Ishikawa (cell line): ENCODE data around the gene DMBX1.

ENCODE experiments used
- EGR1 ChIP-seq: IDR thresholded peaks from 2 replicates; pipeline ENCODE4 v1.6.1; 2012
- EP300 ChIP-seq: IDR thresholded peaks from 2 replicates; pipeline ENCODE4 v1.6.1; 2012; ENCODE audit warnings: borderline replicate concordance
- RAD21 ChIP-seq: IDR thresholded peaks from 2 replicates; pipeline ENCODE4 v1.6.1; 2012; ENCODE audit warnings: low read depth
- TAF1 ChIP-seq: IDR thresholded peaks from 2 replicates; pipeline ENCODE4 v1.6.1; 2012; ENCODE audit warnings: low read depth, mild to moderate bottlenecking
- YY1 ChIP-seq: IDR thresholded peaks from 2 replicates; pipeline ENCODE4 v1.6.1; 2012; ENCODE audit warnings: low read depth
- TF ChIP-seq, protein P1 (sequence below): IDR thresholded peaks from 2 replicates; pipeline ENCODE4 v1.6.1; 2012; ENCODE audit warnings: low read depth, mild to moderate bottlenecking
- TF ChIP-seq, protein P2 (sequence below): IDR thresholded peaks from 2 replicates; pipeline ENCODE4 v1.6.1; 2012
- TF ChIP-seq, protein P3 (sequence below): IDR thresholded peaks from 2 replicates; pipeline ENCODE4 v1.6.1; 2012

DNA sequence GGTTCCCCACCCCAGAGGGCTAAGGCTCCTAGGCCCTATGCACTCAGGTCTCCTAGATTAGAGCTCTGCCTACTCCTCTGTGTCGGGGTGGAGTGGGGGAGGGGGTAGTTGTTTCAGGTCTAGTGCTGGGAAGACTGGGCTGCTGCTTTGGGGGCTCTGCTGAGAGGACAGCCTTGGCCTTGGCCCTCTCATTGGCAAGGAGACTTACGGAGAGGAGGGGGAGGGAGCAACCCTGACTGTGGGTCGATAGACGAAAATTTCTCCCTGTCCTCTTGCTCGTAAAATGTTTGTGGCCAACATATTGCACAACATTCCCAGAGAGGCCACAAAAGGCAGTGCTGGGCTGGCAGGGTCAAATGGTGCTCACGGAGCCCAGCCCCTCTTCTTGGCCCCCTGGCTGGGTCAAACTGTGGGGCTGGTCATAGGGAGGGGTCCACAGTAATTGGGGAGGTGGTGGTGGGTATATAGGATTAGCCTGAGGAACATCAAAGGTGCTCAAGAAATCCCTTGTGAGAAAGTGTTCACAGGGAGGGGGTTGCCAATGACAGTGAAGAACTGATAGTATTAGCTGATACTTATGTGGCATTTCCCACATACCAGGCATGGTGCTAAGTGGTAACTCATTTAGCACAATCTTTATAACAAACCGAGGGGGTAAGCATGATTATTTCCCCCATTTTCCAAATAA, 8.5 kb upstream of the DMBX1 start:
- TF ChIP-seq TAF1 (no peak), EP300 (no peak), RAD21 (no peak), YY1 (no peak), EGR1 (no peak)
- TF ChIP-seq, protein P1, sequence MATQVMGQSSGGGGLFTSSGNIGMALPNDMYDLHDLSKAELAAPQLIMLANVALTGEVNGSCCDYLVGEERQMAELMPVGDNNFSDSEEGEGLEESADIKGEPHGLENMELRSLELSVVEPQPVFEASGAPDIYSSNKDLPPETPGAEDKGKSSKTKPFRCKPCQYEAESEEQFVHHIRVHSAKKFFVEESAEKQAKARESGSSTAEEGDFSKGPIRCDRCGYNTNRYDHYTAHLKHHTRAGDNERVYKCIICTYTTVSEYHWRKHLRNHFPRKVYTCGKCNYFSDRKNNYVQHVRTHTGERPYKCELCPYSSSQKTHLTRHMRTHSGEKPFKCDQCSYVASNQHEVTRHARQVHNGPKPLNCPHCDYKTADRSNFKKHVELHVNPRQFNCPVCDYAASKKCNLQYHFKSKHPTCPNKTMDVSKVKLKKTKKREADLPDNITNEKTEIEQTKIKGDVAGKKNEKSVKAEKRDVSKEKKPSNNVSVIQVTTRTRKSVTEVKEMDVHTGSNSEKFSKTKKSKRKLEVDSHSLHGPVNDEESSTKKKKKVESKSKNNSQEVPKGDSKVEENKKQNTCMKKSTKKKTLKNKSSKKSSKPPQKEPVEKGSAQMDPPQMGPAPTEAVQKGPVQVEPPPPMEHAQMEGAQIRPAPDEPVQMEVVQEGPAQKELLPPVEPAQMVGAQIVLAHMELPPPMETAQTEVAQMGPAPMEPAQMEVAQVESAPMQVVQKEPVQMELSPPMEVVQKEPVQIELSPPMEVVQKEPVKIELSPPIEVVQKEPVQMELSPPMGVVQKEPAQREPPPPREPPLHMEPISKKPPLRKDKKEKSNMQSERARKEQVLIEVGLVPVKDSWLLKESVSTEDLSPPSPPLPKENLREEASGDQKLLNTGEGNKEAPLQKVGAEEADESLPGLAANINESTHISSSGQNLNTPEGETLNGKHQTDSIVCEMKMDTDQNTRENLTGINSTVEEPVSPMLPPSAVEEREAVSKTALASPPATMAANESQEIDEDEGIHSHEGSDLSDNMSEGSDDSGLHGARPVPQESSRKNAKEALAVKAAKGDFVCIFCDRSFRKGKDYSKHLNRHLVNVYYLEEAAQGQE, result no peak
- TF ChIP-seq, protein P2, sequence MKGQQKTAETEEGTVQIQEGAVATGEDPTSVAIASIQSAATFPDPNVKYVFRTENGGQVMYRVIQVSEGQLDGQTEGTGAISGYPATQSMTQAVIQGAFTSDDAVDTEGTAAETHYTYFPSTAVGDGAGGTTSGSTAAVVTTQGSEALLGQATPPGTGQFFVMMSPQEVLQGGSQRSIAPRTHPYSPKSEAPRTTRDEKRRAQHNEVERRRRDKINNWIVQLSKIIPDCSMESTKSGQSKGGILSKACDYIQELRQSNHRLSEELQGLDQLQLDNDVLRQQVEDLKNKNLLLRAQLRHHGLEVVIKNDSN, result no peak
- TF ChIP-seq, protein P3, sequence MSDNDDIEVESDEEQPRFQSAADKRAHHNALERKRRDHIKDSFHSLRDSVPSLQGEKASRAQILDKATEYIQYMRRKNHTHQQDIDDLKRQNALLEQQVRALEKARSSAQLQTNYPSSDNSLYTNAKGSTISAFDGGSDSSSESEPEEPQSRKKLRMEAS, result no peak
